ENCODE measurements around the gene ECE2. TPM values are rescaled to one million over a fixed set of nuclear protein-coding genes. Genes with fewer than 3 reads are reported as not detected.

Gene ECE2
- total RNA-seq, 1 donor from 2014 or later: not detected

GRCh38 chr3:184328516-184328915, 52.7 kb downstream of the ECE2 start:
- Mint-ChIP-seq H3K4me3 (ENCODE audit: low read depth) (no peak overlapping the region), H3K27ac (no peak overlapping the region), H3K36me3 (ENCODE audit: insufficient read depth) (peaks cover 49% of the 10 kb centered on the region), H3K27me3 (no peaks in the 10 kb centered on the region), H3K4me1 (ENCODE audit: low read depth) (no peaks in the 10 kb centered on the region), H3K9me3 (ENCODE audit: low read depth) (no peaks in the 10 kb centered on the region)
- no peak for TF ChIP-seq CTCF (IDR thresholded peaks at IDR 0.05; ENCODE audit: unreplicated experiment)
- no peak for DNase-seq (ENCODE audit: low spot score, unreplicated experiment)

GRCh38 chr3:184332370-184333090, 56.7 kb downstream of the ECE2 start:
- no peak overlapping the region for H3K4me3 Mint-ChIP-seq (ENCODE audit: low read depth)

DNA sequence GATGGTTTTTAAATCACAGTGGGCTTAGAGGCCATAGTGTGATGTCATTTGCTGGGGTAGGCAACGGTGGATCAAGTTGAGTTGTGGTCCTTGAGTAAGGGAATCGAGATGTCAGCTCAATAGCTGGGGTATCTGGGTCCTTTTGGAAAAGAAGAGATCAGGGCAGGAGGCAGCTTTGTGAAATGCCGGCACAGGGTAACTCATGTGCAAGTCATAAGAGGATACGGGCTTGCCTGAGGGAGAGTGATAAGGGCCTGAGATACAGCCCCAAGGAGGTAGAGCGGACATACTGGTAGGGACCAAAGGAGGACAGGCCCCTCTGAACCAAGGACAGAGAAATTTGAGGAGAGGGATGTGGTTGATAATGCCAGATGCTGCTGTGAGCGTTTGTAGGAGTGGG, 57.4 kb downstream of the ECE2 start:
- Mint-ChIP-seq H3K4me3 (ENCODE audit: low read depth) (no peak overlapping the region), H3K27me3 (peaks cover 8% of the 10 kb centered on the region), H3K36me3 (ENCODE audit: insufficient read depth) (peaks cover 30% of the 10 kb centered on the region), H3K4me1 (ENCODE audit: low read depth) (peaks cover 13% of the 10 kb centered on the region), H3K9me3 (ENCODE audit: low read depth) (no peaks in the 10 kb centered on the region), H3K27ac (no peak overlapping the region)
- no peak for TF ChIP-seq CTCF (IDR thresholded peaks at IDR 0.05; ENCODE audit: unreplicated experiment)
- no peak for DNase-seq (ENCODE audit: low spot score, unreplicated experiment)

More at GRCh38 chr3:184332370-184333090, 56.7 kb downstream of the ECE2 start:
- H3K27ac Mint-ChIP-seq: no peak overlapping the region
- H3K27me3 Mint-ChIP-seq: peaks cover 2% of the 10 kb centered on the region
- peaks cover 9% of the 10 kb centered on the region for H3K4me1 Mint-ChIP-seq (ENCODE audit: low read depth)
- no peak for DNase-seq (ENCODE audit: low spot score, unreplicated experiment)
- no peaks in the 10 kb centered on the region for H3K9me3 Mint-ChIP-seq (ENCODE audit: low read depth)
- TF ChIP-seq CTCF (IDR thresholded peaks at IDR 0.05; ENCODE audit: unreplicated experiment): no peak
- H3K36me3 Mint-ChIP-seq (ENCODE audit: insufficient read depth): peaks cover 34% of the 10 kb centered on the region

- no peak for DNase-seq (ENCODE audit: low spot score, unreplicated experiment)
- peaks cover 28% of the 10 kb centered on the region for H3K36me3 Mint-ChIP-seq (ENCODE audit: insufficient read depth)
- H3K4me1 Mint-ChIP-seq (ENCODE audit: low read depth): peaks cover 13% of the 10 kb centered on the region
- H3K27ac Mint-ChIP-seq: peak overlapping the region; percentile 94
- TF ChIP-seq CTCF (IDR thresholded peaks at IDR 0.05; ENCODE audit: unreplicated experiment): no peak
- H3K9me3 Mint-ChIP-seq (ENCODE audit: low read depth): no peaks in the 10 kb centered on the region
- peaks cover 10% of the 10 kb centered on the region for H3K27me3 Mint-ChIP-seq
- no peak overlapping the region for H3K4me3 Mint-ChIP-seq (ENCODE audit: low read depth)
These were observed 57.9 kb downstream of the ECE2 start for GRCh38 chr3:184333700-184334099.

DNA sequence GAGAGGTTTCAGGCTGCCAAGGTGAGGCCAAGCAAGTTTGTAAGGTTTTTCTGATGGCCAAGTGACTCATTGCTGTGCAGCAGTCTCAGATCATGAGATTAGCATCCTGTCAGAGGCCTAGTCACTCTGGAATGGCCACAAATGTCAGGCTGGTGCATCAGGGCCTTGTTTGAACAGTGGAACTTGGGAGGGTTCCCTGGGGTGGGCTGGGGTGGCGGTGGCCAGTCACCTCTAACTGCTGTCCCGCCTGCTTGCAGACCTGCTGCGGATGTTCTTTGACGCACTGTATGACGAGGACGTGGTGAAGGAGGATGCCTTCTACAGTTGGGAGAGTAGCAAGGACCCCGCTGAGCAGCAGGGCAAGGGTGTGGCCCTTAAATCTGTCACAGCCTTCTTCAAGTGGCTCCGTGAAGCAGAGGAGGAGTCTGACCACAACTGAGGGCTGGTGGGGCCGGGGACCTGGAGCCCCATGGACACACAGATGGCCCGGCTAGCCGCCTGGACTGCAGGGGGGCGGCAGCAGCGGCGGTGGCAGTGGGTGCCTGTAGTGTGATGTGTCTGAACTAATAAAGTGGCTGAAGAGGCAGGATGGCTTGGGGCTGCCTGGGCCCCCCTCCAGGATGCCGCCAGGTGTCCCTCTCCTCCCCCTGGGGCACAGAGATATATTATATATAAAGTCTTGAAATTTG, 58.8 kb downstream of the ECE2 start:
- Mint-ChIP-seq H3K27me3 (peaks cover 15% of the 10 kb centered on the region), H3K9me3 (ENCODE audit: low read depth) (no peaks in the 10 kb centered on the region), H3K36me3 (ENCODE audit: insufficient read depth) (peaks cover 21% of the 10 kb centered on the region), H3K4me1 (ENCODE audit: low read depth) (peaks cover 15% of the 10 kb centered on the region), H3K4me3 (ENCODE audit: low read depth) (peak overlapping the region; percentile 34), H3K27ac (peak overlapping the region; percentile 94)
- no peak for DNase-seq (ENCODE audit: low spot score, unreplicated experiment)
- TF ChIP-seq CTCF (IDR thresholded peaks at IDR 0.05; ENCODE audit: unreplicated experiment): no peak

All from progenitor cell of endocrine pancreas (in vitro differentiated cells).